ENCODE results near the gene RPP21.

The RPP21 gene

DNA sequence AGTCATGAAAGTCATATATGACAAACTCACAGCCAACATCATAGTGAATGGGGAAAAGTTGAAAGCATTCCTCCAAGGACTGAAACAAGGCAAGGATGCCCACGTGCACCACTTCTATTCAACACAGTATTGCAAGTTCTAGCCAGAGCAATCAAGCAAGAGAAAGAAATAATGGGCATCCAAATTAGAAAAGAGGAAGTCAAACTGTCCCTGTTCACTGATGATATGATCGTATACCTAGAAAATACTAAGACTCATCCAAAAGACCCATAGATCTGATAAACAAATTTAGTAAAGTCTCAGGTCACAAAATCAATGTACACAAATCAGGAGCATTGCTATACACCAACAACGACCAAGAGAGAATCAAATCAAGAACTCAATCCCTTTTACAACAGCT is 41.2 kb downstream of the RPP21 start:
- no peak for DNase-seq

DNA sequence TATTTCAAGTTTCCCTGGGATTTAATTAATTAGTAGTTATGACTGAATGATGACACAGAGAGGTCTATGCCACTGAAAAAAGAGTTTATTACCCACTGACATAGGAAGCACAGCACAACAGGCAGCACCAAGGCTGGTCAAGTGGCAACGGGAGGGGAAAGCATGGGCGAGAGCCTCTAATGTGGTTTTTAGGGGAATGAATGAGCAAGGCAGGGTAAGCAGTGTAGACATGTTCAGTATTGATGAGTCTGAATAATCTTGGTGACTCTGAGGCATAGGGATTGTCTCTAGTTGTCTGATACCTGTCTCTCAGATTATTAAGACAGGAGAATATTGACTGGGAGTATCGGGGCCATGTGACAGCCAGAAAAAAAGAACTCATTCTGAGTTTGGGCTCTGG is 46.3 kb downstream of the RPP21 start:
- DNase-seq: no peak

DNA sequence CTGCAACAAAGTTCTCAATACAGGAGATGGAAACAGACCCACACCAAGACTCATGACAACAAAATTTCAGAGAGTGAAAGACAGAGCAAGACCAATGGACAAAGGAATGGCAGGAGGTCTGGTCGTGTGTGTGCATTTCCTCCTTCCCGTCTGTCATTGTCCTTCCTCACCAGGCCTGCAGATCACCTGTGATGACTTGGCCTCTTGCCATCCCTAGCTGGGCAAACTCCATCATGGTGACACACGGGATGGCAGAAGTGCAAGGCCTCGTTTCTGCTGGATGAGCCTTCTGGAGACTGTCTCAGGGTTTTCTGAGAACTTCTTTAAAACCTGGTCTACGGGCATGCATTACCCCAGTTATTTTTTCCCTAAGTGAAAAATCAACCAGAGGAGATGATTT is 49.2 kb downstream of the RPP21 start:
- no peak for DNase-seq

Data from KG1 (cell line).